ENCODE data around the gene SMARCA1.

DNA sequence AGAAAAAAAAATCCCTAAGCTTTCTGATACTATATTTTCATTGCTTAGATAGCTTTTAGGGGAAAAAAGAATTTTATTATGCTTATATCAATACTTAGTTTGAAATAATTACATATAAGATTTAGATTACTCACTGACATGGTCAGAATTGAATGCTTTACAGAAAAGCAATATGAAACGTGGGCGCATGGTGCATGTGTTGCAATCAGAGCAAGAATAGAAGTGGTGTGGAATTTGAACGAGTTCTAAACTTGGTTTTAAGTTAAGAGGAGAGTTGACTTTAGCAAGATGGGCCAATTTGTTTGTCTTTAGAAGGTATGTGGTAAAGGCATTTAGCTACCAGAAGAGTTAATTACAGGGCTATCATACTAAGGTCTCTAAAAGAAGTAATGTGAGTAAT, 38.2 kb upstream of the SMARCA1 start:
- TF ChIP-seq, protein P1, sequence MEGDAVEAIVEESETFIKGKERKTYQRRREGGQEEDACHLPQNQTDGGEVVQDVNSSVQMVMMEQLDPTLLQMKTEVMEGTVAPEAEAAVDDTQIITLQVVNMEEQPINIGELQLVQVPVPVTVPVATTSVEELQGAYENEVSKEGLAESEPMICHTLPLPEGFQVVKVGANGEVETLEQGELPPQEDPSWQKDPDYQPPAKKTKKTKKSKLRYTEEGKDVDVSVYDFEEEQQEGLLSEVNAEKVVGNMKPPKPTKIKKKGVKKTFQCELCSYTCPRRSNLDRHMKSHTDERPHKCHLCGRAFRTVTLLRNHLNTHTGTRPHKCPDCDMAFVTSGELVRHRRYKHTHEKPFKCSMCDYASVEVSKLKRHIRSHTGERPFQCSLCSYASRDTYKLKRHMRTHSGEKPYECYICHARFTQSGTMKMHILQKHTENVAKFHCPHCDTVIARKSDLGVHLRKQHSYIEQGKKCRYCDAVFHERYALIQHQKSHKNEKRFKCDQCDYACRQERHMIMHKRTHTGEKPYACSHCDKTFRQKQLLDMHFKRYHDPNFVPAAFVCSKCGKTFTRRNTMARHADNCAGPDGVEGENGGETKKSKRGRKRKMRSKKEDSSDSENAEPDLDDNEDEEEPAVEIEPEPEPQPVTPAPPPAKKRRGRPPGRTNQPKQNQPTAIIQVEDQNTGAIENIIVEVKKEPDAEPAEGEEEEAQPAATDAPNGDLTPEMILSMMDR (conservative IDR thresholded peaks at IDR 0.05 in 1 of 2, IDR thresholded peaks at IDR 0.05 in 1 of 2; ENCODE audit: low read depth in 1 of 2, low read length in 2 of 2) = no peak
- no peak for TF ChIP-seq EZH2 (IDR thresholded peaks at IDR 0.05; ENCODE audit: low read length, missing control alignments)

All from fibroblast of lung (primary cell).